Measurements from ENCODE around the gene DCTD.

DNA sequence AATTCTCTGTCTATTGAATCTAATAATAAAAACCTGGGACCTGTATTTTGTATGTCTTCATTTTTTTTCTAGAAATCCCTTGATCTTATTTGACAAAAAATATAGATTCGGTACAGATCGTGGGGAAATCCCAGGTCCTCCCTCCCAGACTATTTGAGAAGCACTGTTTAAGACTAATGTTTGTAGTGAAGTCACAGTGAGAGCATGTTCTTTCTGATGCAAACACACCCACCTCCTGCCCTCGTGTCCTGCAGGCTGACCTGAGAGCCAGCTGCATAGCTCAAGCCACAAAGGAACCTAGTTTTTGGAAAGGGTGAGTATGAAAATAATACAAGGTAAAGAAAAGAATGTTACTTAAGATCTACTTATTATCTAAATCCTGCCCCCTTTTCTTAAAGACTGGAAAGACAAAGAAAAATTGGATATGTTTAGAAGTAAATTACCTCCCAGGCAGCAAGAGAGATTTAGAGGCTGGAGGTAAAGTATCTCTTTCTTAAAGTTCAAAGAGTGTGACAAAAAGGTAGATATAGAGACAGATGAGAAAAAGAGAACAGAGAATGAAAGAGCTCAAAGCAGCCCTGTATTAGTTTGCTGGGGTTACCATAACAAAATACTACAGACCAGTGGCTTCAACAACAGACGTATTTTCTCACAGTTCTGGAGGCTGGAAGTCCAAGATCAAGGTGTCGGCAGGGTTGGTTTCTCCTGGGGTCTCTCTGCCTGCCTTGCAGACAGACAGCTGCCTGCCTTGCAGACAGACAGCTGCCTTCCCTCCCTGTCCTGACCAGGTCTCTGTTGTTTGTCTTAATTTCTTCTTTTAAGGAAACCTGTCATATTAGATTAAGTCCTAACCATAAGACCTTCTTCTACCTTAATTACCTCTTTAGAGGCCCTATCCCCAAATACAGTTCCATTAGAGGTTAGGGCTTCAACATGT is 20.4 kb upstream of the DCTD start:
- TF ChIP-seq POLR2A (IDR thresholded peaks at IDR 0.05; ENCODE audit: low read depth, low read length), result no peak
- TF ChIP-seq TAF1 (IDR thresholded peaks at IDR 0.05; ENCODE audit: low read depth, low read length), result no peak
- TF ChIP-seq POLR2AphosphoS5 (IDR thresholded peaks at IDR 0.05; ENCODE audit: low read depth, low read length), result no peak
- no peak for TF ChIP-seq SPI1 (IDR thresholded peaks at IDR 0.05; ENCODE audit: low read depth, low read length)

Data from GM12891 (cell line).